Measurements from ENCODE around the gene PBOV1. TPM values are rescaled to one million over a fixed set of nuclear protein-coding genes. Genes with fewer than 3 reads are reported as not detected.

The PBOV1 gene
- total RNA-seq, 1 experiment from 2014 or later, result not detected

- no peak for DNase-seq (ENCODE audit: extremely low read depth, low read depth)
Measured at GRCh38 chr6:138206862-138207261, 11.4 kb downstream of the PBOV1 start.

DNA sequence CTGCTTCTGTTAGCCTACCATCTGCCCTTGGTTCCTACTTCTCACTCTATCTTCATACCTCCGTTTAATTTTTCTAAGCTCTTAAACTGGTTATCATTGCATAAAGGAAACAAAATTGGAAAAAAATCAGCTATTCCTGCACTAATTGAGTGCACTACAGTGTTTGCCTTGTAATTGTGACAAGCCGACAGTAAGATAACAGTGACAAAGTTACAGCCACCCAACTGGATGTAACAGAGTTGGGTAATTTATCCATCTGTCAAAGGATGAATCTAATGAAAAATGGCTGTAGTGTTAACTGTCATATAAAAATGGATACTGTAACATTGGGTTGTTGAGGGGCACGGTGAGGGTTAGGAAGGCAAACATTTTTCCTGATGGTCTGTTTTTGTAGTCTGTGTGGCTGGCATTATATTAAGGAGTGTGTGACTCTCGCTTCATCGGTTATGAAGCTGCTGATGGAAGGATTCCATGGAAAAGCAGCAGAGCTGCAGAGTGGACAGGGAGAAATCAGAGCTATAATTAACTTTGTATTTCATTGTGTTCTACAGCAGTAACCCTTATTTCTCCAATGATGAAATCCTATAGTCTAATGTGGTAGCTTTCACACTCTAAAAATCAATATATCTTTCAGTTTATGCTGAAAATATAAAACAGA lies 12.7 kb downstream of the PBOV1 start:
- no peak for DNase-seq (ENCODE audit: extremely low read depth, low read depth)

- no peak for DNase-seq (ENCODE audit: extremely low read depth, low read depth)
Measured at GRCh38 chr6:138204792-138205384, 13.4 kb downstream of the PBOV1 start.

DNA sequence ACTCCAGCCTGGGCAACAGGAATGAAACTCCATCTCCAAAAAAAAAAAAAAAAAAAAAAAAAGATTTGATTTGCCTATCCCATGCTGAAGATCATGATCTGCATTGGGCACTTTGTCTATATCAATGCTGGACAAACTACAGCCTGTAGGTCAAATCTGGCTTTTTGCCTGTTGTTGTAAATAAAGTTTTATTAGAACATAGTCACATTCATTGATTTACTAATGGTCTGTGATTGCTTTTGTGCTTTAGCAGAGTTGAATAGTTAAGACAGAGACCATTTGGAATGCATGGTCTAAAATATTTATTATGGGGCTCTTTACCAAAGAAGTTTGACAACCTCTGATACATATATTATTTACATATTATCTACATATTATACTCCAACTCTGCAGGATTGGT lies 14.0 kb downstream of the PBOV1 start:
- no peak for DNase-seq (ENCODE audit: extremely low read depth, low read depth)

DNA sequence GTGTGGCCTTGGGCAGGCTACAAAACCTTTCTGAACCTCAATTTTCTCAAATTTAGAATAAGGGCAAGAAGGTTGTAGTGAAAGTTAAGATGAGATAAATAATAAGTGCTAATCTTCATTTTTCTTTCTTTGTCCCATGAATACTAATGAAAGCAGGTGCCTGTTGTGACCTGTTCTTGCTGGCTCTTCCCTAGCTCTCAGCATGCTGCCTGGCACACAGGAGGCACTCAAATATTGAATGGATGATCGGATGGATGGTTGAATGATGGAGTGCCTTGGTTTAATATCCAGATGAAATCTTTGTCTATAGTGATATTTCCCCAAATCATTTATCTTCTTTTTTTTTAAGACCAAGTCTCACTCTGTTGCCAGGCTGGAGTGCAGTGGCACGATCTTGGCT lies 15.0 kb downstream of the PBOV1 start:
- DNase-seq (ENCODE audit: extremely low read depth, low read depth), result no peak

DNA sequence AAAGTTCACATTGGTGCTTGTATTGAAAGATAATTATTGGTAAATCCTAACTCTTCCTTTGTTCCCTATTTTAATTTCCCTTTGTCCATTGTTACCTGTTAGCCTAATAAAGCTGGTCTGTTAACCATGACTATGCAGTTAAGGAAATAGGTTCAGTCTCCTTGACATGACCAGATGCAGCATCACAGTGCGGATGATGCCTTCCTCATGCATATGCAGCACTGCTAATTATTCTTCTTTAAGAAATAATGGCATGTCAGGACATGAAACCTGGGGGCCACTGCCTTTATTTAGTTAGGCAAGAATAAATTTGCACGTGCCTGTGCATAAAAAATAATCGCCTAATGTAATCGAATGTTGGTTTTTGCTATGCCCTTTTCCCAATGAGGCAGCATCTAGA lies 16.5 kb downstream of the PBOV1 start:
- no peak for DNase-seq (ENCODE audit: extremely low read depth, low read depth)

- DNase-seq (ENCODE audit: extremely low read depth, low read depth), result no peak
Measured at GRCh38 chr6:138198430-138199091, 19.7 kb downstream of the PBOV1 start.

DNA sequence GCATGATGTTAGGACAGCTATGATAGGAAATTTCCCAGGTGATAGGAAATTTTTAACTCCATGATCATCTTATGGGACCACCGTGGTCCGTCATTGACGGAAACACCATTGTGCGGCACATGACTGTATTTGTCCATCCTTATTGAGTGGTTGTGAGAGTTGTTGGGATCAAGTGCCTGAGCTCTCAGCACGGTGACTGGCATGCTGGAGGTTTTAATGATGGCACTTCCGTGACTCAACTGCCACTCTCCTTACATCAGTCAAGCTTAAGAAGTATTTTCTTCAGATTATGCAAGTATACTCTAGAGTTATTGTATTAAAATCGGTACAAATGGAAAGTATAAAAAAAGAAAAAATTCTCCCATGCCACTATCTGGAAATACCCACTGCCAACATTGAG lies 20.7 kb downstream of the PBOV1 start:
- DNase-seq (ENCODE audit: extremely low read depth, low read depth), result no peak

DNA sequence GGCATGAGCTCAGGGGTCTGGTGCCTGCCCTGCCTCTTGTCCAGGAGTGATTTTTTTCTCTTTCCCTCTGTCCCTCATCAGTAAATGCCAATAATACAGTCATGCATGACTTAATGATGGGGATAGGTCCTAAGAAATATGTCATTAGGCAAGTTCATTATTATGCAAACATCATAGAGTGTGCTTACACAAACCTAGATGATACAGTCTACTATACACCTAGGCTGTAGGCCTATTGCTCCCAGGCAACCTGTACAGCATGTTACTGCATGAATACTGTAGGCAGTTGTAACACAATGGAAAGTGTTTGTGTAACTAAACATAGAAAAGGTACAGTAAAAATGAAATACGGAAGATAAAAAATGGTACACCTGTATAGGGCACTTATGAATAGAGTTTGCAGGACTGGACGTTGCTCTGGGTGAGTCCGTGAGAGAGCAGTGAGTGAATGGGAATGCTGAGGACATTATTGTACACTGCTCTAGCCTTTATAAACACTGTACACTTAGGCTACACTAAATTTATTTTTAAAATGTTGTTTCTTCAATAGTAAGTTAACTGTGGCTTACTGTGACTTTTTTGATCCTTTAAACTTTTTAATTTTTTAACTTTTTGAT lies 22.1 kb downstream of the PBOV1 start:
- no peak for DNase-seq (ENCODE audit: extremely low read depth, low read depth)

DNA sequence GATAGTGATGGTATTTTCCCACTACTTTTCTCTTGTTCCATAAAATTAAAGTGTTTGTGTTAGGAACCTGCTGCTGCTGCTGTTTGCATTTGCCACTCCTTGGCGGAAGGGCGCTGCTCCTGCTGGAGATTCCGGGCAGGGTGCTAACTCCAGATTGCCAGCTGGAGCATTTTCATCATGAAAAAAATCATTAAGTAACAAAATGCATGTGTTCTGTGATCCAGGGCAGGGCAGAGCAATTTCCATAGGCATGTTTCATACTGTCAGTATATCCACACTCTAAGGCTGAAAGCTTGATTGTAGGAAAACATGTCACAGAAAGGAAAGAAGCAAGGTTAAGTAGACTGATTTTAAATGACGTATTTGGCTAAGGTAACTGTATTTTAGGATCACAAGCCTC lies 24.0 kb downstream of the PBOV1 start:
- no peak for DNase-seq (ENCODE audit: extremely low read depth, low read depth)

DNA sequence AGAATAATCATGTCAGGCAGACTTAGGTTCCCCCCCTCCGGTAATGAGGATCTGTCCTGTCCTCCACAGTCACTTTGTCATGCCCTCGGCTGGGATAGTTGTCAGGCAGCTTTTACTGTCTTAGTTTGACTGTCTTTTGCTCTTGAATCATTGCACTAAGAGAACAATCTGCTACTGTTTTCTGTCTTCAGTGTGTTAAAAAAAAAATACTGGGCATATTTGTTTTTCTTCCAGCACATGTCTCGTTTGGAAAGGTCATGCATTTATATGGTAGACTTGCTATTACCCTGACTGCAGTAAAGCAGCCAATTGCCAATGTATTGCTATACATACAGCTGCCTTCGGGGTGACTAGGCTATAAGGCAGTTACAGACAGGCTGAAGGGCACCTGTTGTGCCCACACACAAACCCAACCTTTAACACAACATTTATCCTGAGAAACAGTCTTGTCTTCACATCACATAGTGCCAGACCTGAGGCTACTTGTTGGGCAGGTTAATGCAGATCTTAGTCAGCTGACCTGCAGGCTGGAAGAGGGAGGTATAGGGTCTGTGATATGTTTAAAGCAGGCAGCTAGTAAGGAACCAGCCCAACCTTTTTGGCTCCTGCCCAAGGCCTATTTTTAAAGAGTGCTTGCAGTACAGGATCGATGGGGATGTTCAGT lies 29.9 kb downstream of the PBOV1 start:
- DNase-seq (ENCODE audit: extremely low read depth, low read depth), result no peak

GRCh38 chr6:138187156-138187555 lies 31.1 kb downstream of the PBOV1 start:
- no peak for DNase-seq (ENCODE audit: extremely low read depth, low read depth)

GRCh38 chr6:138184230-138184629 lies 34.1 kb downstream of the PBOV1 start:
- no peak for DNase-seq (ENCODE audit: extremely low read depth, low read depth)

GRCh38 chr6:138183790-138184134 lies 34.5 kb downstream of the PBOV1 start:
- no peak for DNase-seq (ENCODE audit: extremely low read depth, low read depth)

DNA sequence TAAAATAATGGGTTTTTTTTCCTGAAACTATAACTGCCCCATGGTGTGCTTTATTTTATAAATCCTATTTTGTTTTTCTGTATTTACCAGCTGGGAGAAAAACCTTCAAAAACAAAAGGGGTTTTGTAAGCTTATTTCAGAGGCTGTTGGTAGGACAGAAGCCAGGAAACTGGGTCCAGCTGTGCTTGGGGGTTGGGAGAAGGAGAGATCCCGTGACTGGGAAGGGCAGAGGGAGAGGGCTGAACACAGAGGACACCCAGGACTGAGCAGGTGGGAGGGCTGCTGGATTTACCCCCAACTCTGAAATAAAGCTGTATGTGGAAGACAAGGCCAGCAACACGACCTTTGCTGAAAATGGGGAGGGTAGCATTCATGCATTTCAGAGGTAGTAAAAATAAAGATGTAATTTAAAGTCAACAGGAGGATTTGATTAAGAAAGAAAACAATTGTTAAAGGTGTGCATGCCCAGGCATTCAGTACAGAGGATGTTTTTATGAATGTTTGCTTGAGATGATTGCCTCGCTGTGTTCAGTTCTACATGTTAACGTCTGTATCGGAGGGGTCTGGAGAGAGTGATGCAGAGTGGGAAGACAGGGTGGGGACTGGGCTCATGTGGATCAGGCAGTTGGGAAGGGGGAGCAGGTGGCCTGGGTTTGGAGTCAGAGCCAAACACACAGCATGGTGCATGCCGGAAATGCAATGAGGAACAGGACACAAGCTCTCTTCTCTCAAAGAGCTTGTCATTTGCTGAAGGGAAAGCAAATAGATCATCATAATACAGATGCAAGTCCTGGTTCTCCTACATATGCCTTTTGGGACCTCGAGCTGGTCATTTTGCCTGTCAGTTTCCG lies 35.1 kb downstream of the PBOV1 start:
- no peak for DNase-seq (ENCODE audit: extremely low read depth, low read depth)

DNA sequence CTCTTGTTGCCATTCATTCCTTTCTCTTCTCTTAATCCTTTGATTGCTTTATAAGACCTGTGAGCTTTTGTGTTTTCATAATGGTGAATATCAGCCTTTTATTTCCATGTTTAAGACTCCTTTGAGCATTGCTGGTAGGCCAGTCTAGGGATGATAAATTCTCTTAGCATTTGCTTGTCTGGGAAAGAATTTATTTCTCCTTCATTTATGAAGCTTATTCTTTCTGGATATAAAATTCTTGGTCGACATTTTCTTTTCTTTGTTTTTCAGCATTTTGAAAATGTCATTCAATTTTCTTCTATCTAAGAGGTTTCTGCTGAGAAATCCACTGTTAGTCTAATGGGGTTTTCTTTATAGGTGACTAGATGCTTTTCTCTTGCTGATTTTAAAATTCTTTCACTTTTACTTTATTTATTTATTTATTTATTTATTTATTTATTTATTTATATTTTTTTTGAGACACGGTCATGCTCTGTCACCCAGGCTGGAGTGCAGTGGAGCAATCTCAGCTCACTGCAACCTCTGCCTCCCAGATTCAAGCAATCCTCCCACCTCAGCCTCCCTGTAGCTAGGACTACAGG lies 41.5 kb downstream of the PBOV1 start:
- no peak for DNase-seq (ENCODE audit: extremely low read depth, low read depth)

GRCh38 chr6:138175596-138175995 lies 42.7 kb downstream of the PBOV1 start:
- no peak for DNase-seq (ENCODE audit: extremely low read depth, low read depth)
